Stimulated activated CD8-positive, alpha-beta memory T cell treated with anti-CD3 and anti-CD28 coated beads, Interleukin-4, amount 100 ng/mL, for 48 hours (primary cell): Measurements from ENCODE around the gene DEFB123.
A peak's percentile ranks its signal among the peaks of the same experiment; 100 is the strongest.
"Not testable (repeated sequence)": the region's sequence is repeated elsewhere in the genome, so short reads cannot be mapped to it uniquely, and the experiment has no call there.

Experiments used
- DNase-seq: peaks from one replicate; pipeline ENCODE4 v3.0.0-alpha.2; 2020

DEFB123 gene

GRCh38 chr20:31440012-31440659 is at the start of gene DEFB123:
DEFB123 (plus strand) TSS chr20:31440632; CDS start chr20:31440699, 67 bp downstream.
- peak; percentile 53 for DNase-seq

GRCh38 chr20:31392836-31393235 is 47.6 kb upstream of the DEFB123 start:
- no peak for DNase-seq

GRCh38 chr20:31394900-31395299 is 45.5 kb upstream of the DEFB123 start:
- no peak for DNase-seq

- no peak for DNase-seq
Measured at GRCh38 chr20:31403886-31404285, 36.5 kb upstream of the DEFB123 start.

GRCh38 chr20:31406115-31406514 is 34.3 kb upstream of the DEFB123 start, which contains the start of gene DEFB121:
DEFB121 (minus strand) TSS chr20:31406215; CDS start chr20:31406152, 63 bp downstream.
- no peak for DNase-seq

GRCh38 chr20:31410011-31410410 is 30.4 kb upstream of the DEFB123 start:
- no peak for DNase-seq

GRCh38 chr20:31414381-31414780 is 26.1 kb upstream of the DEFB123 start:
- no peak for DNase-seq

- DNase-seq, result no peak
Measured at GRCh38 chr20:31415653-31416052, 24.8 kb upstream of the DEFB123 start.

GRCh38 chr20:31418307-31418706 is 22.1 kb upstream of the DEFB123 start:
- no peak for DNase-seq

- no peak for DNase-seq
Measured at GRCh38 chr20:31425797-31426196, 14.6 kb upstream of the DEFB123 start.

GRCh38 chr20:31426891-31427551 is 13.4 kb upstream of the DEFB123 start:
- DNase-seq, result not testable (repeated sequence)

- not testable (repeated sequence) for DNase-seq
Measured at GRCh38 chr20:31427576-31427975, 12.9 kb upstream of the DEFB123 start.

GRCh38 chr20:31430568-31431115 is 9.8 kb upstream of the DEFB123 start:
- no peak for DNase-seq

- no peak for DNase-seq
Measured at GRCh38 chr20:31446084-31446819, 5.8 kb downstream of the DEFB123 start.

GRCh38 chr20:31449511-31450414 is 9.3 kb downstream of the DEFB123 start:
- no peak for DNase-seq

GRCh38 chr20:31452575-31452974 is 12.1 kb downstream of the DEFB123 start:
- DNase-seq, result no peak

- no peak for DNase-seq
Measured at GRCh38 chr20:31454361-31454760, 13.9 kb downstream of the DEFB123 start.

GRCh38 chr20:31470946-31471345 is 30.5 kb downstream of the DEFB123 start:
- DNase-seq, result not testable (repeated sequence)

GRCh38 chr20:31472395-31473330 is 32.2 kb downstream of the DEFB123 start:
- no peak for DNase-seq

GRCh38 chr20:31473331-31474096 is 33.1 kb downstream of the DEFB123 start:
- no peak for DNase-seq

GRCh38 chr20:31474097-31474436 is 33.6 kb downstream of the DEFB123 start:
- DNase-seq, result no peak
